ENCODE results near the gene ATP2C2. TPM values are rescaled to one million over a fixed set of nuclear protein-coding genes. Genes with fewer than 3 reads are reported as not detected.

ATP2C2 gene
- total and polyA plus RNA-seq, 12 donors = 0.07 to 2.2 (median 0.54) TPM; not detected in 2

DNA sequence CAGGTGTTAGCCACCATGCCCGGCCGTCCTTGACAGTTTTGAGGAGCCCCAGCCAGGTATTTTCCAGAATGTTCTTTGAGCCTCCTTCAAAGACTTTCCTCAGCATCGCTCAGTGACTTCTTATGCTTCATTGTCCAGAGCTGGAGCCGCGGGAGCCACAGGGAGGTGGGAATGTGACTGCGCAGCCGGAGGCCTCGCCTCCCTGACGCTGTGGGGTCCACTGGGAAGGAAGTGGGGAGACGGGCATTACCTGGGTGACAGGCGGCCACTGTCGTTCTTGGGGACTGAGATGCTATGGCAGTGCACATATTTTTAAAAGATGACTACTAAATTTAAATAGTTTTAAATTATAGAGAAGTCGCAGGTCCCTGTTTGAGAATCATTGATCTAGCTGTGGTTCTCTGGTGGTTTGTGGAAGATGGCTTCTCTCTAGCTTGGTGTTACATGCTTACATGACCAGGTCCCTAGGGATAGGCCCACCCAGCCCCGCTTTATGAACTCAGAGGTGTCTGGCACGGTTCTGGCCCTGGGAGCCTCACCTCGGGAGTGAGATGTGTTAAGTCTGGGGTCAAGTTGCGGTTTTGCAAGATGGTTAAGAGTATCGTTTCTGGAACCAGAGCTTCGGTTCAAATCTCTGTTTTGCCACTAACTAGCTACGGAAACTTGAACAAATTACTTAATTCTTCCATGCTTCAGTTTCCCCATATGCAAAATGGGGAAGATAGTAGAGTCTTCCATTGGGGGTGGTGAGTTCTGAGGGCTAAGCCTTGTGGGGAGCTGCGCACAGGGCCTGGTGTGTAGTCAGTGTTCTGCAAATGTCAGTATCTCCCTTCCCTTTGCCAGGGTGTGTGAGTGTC, 53.0 kb downstream of the ATP2C2 start:
- H3K9me3 ChIP-seq (replicated peaks in 1 of 3) = no peaks in the 10 kb centered on the region
- no peak overlapping the region for H3K4me3 ChIP-seq
- WGBS, 4 donors = 90 to 95% (median 94%) methylated on average over 19 to 21 of the region's 21 CpGs
- no peak for DNase-seq
- H3K4me1 ChIP-seq (replicated peaks in 1 of 2) = no peaks in the 10 kb centered on the region
- H3K27ac ChIP-seq = no peak overlapping the region
- intact Hi-C loops (cut with DNase I) = no loop called here
- H3K36me3 ChIP-seq (replicated peaks in 1 of 2) = no peaks in the 10 kb centered on the region
- no peak for TF ChIP-seq POLR2A (IDR thresholded peaks at IDR 0.05)
- TF ChIP-seq, protein P1, sequence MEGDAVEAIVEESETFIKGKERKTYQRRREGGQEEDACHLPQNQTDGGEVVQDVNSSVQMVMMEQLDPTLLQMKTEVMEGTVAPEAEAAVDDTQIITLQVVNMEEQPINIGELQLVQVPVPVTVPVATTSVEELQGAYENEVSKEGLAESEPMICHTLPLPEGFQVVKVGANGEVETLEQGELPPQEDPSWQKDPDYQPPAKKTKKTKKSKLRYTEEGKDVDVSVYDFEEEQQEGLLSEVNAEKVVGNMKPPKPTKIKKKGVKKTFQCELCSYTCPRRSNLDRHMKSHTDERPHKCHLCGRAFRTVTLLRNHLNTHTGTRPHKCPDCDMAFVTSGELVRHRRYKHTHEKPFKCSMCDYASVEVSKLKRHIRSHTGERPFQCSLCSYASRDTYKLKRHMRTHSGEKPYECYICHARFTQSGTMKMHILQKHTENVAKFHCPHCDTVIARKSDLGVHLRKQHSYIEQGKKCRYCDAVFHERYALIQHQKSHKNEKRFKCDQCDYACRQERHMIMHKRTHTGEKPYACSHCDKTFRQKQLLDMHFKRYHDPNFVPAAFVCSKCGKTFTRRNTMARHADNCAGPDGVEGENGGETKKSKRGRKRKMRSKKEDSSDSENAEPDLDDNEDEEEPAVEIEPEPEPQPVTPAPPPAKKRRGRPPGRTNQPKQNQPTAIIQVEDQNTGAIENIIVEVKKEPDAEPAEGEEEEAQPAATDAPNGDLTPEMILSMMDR (IDR thresholded peaks at IDR 0.05) = no peak
- no peaks in the 10 kb centered on the region for H3K27me3 ChIP-seq

GRCh38 chr16:84421938-84422220, 53.5 kb downstream of the ATP2C2 start:
- DNase-seq = no peak
- intact Hi-C loops (cut with DNase I) = no loop called here
- Histone ChIP-seq H3K36me3 (replicated peaks in 1 of 2) (no peaks in the 10 kb centered on the region), H3K4me1 (replicated peaks in 1 of 2) (no peaks in the 10 kb centered on the region), H3K9me3 (replicated peaks in 1 of 3) (no peaks in the 10 kb centered on the region), H3K27ac (no peak overlapping the region), H3K27me3 (no peaks in the 10 kb centered on the region), H3K4me3 (no peak overlapping the region)
- 70 to 93% (median 72%) methylated on average over 4 of the region's 4 CpGs for WGBS, 4 donors
- TF ChIP-seq, protein P1 (IDR thresholded peaks at IDR 0.05) = no peak
- TF ChIP-seq POLR2A (IDR thresholded peaks at IDR 0.05) = no peak

GRCh38 chr16:84423416-84423837, 55.1 kb downstream of the ATP2C2 start:
- H3K27ac ChIP-seq = no peak overlapping the region
- TF ChIP-seq, protein P1 (IDR thresholded peaks at IDR 0.05) = no peak
- TF ChIP-seq POLR2A (IDR thresholded peaks at IDR 0.05) = no peak
- no peaks in the 10 kb centered on the region for H3K9me3 ChIP-seq (replicated peaks in 1 of 3)
- no peak for DNase-seq
- no peaks in the 10 kb centered on the region for H3K36me3 ChIP-seq (replicated peaks in 1 of 2)
- intact Hi-C loops (cut with DNase I) = no loop called here
- H3K27me3 ChIP-seq = no peaks in the 10 kb centered on the region
- WGBS, 4 donors = 93 to 100% (median 95%) methylated on average over 4 of the region's 4 CpGs
- no peak overlapping the region for H3K4me3 ChIP-seq
- H3K4me1 ChIP-seq (replicated peaks in 1 of 2) = no peaks in the 10 kb centered on the region

DNA sequence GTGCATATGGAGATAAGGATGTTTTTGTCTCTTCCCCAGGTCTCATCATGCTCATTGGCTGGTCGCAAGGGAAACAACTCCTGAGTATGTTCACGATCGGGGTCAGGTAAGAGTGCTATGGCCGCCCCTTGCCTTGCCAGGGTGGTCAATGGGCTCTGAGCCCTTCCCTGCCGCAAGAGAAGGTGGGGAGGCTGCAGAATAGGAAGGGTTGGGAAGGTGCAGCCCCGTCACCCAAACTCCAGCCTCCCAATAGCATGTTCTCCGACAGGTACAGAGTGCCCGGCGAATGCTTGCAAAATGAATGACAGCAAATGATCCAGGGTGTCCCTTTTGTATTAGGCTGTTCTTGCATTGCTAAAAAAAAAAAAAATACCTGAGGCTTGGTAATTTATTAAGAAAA, 57.4 kb downstream of the ATP2C2 start:
- no peak for TF ChIP-seq POLR2A (IDR thresholded peaks at IDR 0.05)
- TF ChIP-seq, protein P1 (IDR thresholded peaks at IDR 0.05) = no peak
- Histone ChIP-seq H3K4me1 (replicated peaks in 1 of 2) (no peaks in the 10 kb centered on the region), H3K36me3 (replicated peaks in 1 of 2) (no peaks in the 10 kb centered on the region), H3K27ac (no peak overlapping the region), H3K4me3 (no peak overlapping the region), H3K9me3 (replicated peaks in 1 of 3) (no peaks in the 10 kb centered on the region), H3K27me3 (no peaks in the 10 kb centered on the region)
- no peak for DNase-seq
- 85 to 91% (median 89%) methylated on average over 8 to 9 of the region's 9 CpGs for WGBS, 4 donors
- intact Hi-C loops (cut with DNase I) = no loop called here
